Measurements from ENCODE around the gene FRAS1.

DNA sequence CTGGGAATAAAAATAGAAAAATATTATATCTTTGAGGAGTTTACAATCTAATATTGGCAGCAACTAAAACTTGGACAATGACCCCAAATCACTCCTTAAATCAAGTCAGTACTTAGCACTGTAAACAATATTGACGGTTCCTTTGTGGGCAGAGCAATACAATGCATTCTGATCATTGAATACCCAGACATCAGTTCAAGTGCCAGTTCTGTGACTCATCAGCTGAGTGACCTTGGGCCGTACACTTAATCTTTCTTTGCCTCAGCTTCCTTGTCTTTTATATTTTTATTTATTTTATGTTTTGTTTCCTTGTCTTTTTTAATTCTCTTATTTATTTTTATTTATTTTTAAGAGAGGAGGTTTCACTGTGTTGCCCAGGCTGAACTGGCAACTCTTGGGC lies 382.2 kb downstream of the FRAS1 start:
- TF ChIP-seq, protein P1, sequence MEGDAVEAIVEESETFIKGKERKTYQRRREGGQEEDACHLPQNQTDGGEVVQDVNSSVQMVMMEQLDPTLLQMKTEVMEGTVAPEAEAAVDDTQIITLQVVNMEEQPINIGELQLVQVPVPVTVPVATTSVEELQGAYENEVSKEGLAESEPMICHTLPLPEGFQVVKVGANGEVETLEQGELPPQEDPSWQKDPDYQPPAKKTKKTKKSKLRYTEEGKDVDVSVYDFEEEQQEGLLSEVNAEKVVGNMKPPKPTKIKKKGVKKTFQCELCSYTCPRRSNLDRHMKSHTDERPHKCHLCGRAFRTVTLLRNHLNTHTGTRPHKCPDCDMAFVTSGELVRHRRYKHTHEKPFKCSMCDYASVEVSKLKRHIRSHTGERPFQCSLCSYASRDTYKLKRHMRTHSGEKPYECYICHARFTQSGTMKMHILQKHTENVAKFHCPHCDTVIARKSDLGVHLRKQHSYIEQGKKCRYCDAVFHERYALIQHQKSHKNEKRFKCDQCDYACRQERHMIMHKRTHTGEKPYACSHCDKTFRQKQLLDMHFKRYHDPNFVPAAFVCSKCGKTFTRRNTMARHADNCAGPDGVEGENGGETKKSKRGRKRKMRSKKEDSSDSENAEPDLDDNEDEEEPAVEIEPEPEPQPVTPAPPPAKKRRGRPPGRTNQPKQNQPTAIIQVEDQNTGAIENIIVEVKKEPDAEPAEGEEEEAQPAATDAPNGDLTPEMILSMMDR (IDR thresholded peaks at IDR 0.05): no peak
- TF ChIP-seq POLR2A (IDR thresholded peaks at IDR 0.05): no peak

Measured in Peyer's patch (tissue), 4 donors.